K562 (cell line): ENCODE results near the gene FNDC11. TPM values are rescaled to one million over a fixed set of nuclear protein-coding genes. Genes with fewer than 3 reads are reported as not detected.
A peak's percentile ranks its signal among the peaks of the same experiment; 100 is the strongest.

Source experiments
- CBX8 ChIP-seq: fragments of 200-600 bp; sonication (generic); IDR thresholded peaks from 2 replicates; pipeline ENCODE4 v1.6.1; 2012; ENCODE audit warnings: borderline replicate concordance, mixed run types, low read depth, mild to moderate bottlenecking, moderate library complexity, mixed read lengths, low read length, control low read depth, inconsistent platforms; ENCODE audit not compliant: poor library complexity, severe bottlenecking; ENCODE audit errors: extremely low read depth
- EGR1 ChIP-seq: fragments of 450-650 bp; conservative IDR thresholded peaks from 2 replicates; pipeline ENCODE4 v1.6.1; 2017; ENCODE audit warnings: mild to moderate bottlenecking
- FUS ChIP-seq: fragments of 200-400 bp; formaldehyde crosslinking; optimal IDR thresholded peaks from 2 replicates; pipeline ENCODE3; 2017; ENCODE audit warnings: low read depth, low read length
- JUNB ChIP-seq: fragments of 450-650 bp; formaldehyde crosslinking; conservative IDR thresholded peaks from 2 replicates; pipeline ENCODE4 v1.4.0; 2020; ENCODE audit warnings: mild to moderate bottlenecking
- MCM2 ChIP-seq: fragments of 450-650 bp; IDR thresholded peaks from 2 replicates; pipeline ENCODE4 v1.6.1; 2017; ENCODE audit warnings: low read depth, mild to moderate bottlenecking
- MIER1 ChIP-seq: fragments of 450-650 bp; IDR thresholded peaks from 2 replicates; pipeline ENCODE4 v1.6.1; 2016; ENCODE audit warnings: antibody characterized with exemption, mild to moderate bottlenecking, low read depth
- NR1H2 ChIP-seq: sonication (generic); formaldehyde crosslinking; IDR thresholded peaks from 2 replicates; pipeline ENCODE4 v1.4.0; 2020; ENCODE audit warnings: mild to moderate bottlenecking, missing genetic modification reagents
- NR4A1 ChIP-seq, 2 experiments: fragments of 250-450 bp in 1 of 2; fragments of 450-650 bp in 1 of 2; sonication (Bioruptor Pico) in 1 of 2; IDR thresholded peaks; 2 replicates each; pipeline versions ENCODE4 v1.4.0 to v1.6.1; 2016 to 2020; ENCODE audit warnings: mild to moderate bottlenecking in 2 of 2, missing compliant biosample characterization in 1 of 2, missing genetic modification characterization in 1 of 2, moderate library complexity in 1 of 2
- POLR2AphosphoS2 ChIP-seq: IDR thresholded peaks from 2 replicates; pipeline ENCODE4 v1.6.1; 2012; ENCODE audit warnings: low read length, improper control_type of control experiment
- TOE1 ChIP-seq, 2 experiments: fragments of 450-650 bp in 1 of 2; sonication (generic) in 1 of 2; formaldehyde crosslinking in 1 of 2; IDR thresholded peaks; 2 replicates each; pipeline versions ENCODE4 v1.7.1 to v1.8.0; 2016 to 2022; ENCODE audit warnings: borderline replicate concordance in 2 of 2, mild to moderate bottlenecking in 2 of 2, antibody characterized with exemption in 1 of 2, inconsistent platforms in 1 of 2, low read depth in 1 of 2, missing genetic modification reagents in 1 of 2, moderate library complexity in 1 of 2
- ZNF41 ChIP-seq: fragments of 250-450 bp; sonication (Bioruptor Pico); conservative IDR thresholded peaks from 2 replicates; pipeline ENCODE4 v1.4.0; 2020; ENCODE audit warnings: mild to moderate bottlenecking
- polyA plus RNA-seq, 8 experiments: library from polyadenylated mRNA; depleted of rRNA in 4 of 8; stranded (reverse) in 5 of 8; unstranded in 3 of 8; fragments of >200 nt; fragmentation: Nextera tagmentation in 2 of 8; fragmentation: Illumina TruSeq in 1 of 8; extraction: Ambion mirVana in 2 of 8; extraction: Trizol in 1 of 8; gene quantifications; 2 replicates each; pipeline versions ENCODE4 v1.2.1 to v1.2.3, GENCODE V29; 2011 to 2014; ENCODE audit warnings: inconsistent platforms in 1 of 8, missing spikeins in 1 of 8
- total RNA-seq, 7 experiments: library from RNA; depleted of rRNA in 6 of 7; stranded (reverse); fragments of >200 nt in 6 of 7; fragmentation: Illumina TruSeq in 2 of 7; extraction: Trizol in 2 of 7; gene quantifications; 2 replicates each; pipeline versions ENCODE4 v1.2.1 to v1.2.3, GENCODE V29; 2011 to 2021; ENCODE audit warnings: low replicate concordance in 1 of 7
- TF ChIP-seq, protein P1 (sequence below): fragments of 450-650 bp; formaldehyde crosslinking; IDR thresholded peaks from 2 replicates; pipeline ENCODE4 v1.4.0; 2020; ENCODE audit warnings: mild to moderate bottlenecking, moderate library complexity
- TF ChIP-seq, protein P2 (sequence below), 2 experiments: fragments of 450-650 bp; conservative IDR thresholded peaks; 2 replicates each; pipeline ENCODE4 v1.6.1; 2017; ENCODE audit warnings: mild to moderate bottlenecking in 2 of 2, moderate library complexity in 2 of 2
- TF ChIP-seq, protein P3 (sequence below): fragments of 200-800 bp; sonication (Bioruptor generic); IDR thresholded peaks from 2 replicates; pipeline ENCODE4 v1.6.1; 2017; ENCODE audit warnings: missing genetic modification characterization, missing compliant biosample characterization

FNDC11 gene
- total and polyA plus RNA-seq, 9 of the 15 experiments (the other 6 are each of a cell fraction or from before 2014, with no cell fraction given) = 0.08 to 2.3 (median 0.64) TPM; not detected in 2

DNA sequence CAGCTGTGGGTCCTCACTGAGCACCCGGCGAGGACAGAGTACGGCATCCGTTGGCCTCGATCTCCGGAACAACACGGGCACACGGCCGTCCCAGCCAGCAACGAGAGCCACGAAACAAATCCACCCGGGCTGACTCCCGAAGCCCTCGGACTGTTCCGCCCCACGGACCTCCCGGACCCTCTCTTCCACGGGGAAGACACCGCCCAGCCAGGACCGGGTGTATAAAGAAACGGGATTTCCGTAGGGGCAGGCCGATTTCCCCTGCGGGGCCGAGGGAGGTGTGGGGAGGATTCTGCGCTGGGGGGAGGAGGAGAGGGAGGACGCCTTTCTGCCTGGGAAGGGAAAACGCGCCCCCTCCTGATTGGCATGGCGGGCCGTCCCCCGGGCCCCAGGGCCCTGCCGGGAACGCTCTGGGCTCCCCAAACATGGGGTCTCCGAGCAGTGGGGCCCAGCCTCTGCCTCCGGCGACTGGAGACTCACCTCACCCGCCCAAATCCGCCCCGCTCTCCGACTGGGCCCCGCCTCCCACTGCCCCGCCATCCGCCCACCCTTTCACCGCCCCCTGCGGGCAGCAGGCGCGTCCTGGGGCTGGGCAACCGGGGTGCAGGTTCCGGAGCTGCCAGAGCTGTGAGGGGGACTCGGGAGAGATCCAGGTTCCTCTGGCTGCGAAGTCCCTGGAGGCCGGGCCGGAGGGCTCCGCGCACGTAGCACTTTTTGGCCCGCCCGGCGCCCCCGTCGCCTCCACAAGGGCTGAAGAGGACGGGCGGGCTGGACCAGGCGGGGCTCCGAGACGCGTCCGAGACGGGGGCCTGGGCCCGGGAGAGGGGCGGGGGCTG is 34.1 kb upstream of the FNDC11 start (continued):
- TF ChIP-seq ZNF41 = no peak
- TF ChIP-seq MCM2 = peak; percentile 53; the same call in 1 of the 2 replicates
- 0 out of 2 replicates have a peak, but pooled peaks have one; percentile 11 for TF ChIP-seq NR1H2
- TF ChIP-seq, protein P1, sequence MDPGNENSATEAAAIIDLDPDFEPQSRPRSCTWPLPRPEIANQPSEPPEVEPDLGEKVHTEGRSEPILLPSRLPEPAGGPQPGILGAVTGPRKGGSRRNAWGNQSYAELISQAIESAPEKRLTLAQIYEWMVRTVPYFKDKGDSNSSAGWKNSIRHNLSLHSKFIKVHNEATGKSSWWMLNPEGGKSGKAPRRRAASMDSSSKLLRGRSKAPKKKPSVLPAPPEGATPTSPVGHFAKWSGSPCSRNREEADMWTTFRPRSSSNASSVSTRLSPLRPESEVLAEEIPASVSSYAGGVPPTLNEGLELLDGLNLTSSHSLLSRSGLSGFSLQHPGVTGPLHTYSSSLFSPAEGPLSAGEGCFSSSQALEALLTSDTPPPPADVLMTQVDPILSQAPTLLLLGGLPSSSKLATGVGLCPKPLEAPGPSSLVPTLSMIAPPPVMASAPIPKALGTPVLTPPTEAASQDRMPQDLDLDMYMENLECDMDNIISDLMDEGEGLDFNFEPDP (CRISPR knock-in tag) = 0 out of 2 replicates have a peak, but pooled peaks have one; percentile 52
- no peak for TF ChIP-seq MIER1
- peak; percentile 88 for TF ChIP-seq EGR1
- TF ChIP-seq TOE1 (IDR thresholded peaks at IDR 0.05; ENCODE audit: borderline replicate concordance) = 0 out of 2 replicates have a peak, but pooled peaks have one; percentile 22
- TF ChIP-seq TOE1 (CRISPR knock-in tag; IDR thresholded peaks at IDR 0.05; ENCODE audit: borderline replicate concordance, low read depth) = no peak
- TF ChIP-seq NR4A1 (CRISPR knock-in tag; IDR thresholded peaks at IDR 0.05) = no peak
- no peak for TF ChIP-seq NR4A1 (tag; IDR thresholded peaks at IDR 0.05)
- TF ChIP-seq, protein P2, sequence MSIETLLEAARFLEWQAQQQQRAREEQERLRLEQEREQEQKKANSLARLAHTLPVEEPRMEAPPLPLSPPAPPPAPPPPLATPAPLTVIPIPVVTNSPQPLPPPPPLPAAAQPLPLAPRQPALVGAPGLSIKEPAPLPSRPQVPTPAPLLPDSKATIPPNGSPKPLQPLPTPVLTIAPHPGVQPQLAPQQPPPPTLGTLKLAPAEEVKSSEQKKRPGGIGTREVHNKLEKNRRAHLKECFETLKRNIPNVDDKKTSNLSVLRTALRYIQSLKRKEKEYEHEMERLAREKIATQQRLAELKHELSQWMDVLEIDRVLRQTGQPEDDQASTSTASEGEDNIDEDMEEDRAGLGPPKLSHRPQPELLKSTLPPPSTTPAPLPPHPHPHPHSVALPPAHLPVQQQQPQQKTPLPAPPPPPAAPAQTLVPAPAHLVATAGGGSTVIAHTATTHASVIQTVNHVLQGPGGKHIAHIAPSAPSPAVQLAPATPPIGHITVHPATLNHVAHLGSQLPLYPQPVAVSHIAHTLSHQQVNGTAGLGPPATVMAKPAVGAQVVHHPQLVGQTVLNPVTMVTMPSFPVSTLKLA (conservative IDR thresholded peaks at IDR 0.05) = peak in 1 of 2 experiments; percentile 29; a peak in 1 of 4 replicates
- TF ChIP-seq JUNB (CRISPR knock-in tag) = no peak
- TF ChIP-seq, protein P3, sequence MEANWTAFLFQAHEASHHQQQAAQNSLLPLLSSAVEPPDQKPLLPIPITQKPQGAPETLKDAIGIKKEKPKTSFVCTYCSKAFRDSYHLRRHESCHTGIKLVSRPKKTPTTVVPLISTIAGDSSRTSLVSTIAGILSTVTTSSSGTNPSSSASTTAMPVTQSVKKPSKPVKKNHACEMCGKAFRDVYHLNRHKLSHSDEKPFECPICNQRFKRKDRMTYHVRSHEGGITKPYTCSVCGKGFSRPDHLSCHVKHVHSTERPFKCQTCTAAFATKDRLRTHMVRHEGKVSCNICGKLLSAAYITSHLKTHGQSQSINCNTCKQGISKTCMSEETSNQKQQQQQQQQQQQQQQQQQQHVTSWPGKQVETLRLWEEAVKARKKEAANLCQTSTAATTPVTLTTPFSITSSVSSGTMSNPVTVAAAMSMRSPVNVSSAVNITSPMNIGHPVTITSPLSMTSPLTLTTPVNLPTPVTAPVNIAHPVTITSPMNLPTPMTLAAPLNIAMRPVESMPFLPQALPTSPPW (CRISPR knock-in tag) = peak; percentile 83
- no peak for TF ChIP-seq FUS
- no peak for TF ChIP-seq POLR2AphosphoS2
- no peak for TF ChIP-seq CBX8
